Neural cell (in vitro differentiated cells): Measurements from ENCODE around the gene GARIN3.

Experiments
- CTCF ChIP-seq: fragments of 450-650 bp; IDR thresholded peaks from 2 replicates; pipeline ENCODE4 v1.5.1; 2014; ENCODE audit warnings: antibody characterized with exemption, mild to moderate bottlenecking, moderate library complexity; ENCODE audit not compliant: poor library complexity, severe bottlenecking
- EZH2 ChIP-seq: fragments of 200-600, 300-800 bp; shearing (Covaris generic), sonication (generic); IDR thresholded peaks from 2 replicates; pipeline ENCODE4 v1.6.1; 2014; ENCODE audit warnings: antibody characterized with exemption, low read length, borderline replicate concordance, mild to moderate bottlenecking; ENCODE audit not compliant: insufficient read depth, poor library complexity, severe bottlenecking
- MXI1 ChIP-seq: fragments of 450-650 bp; conservative IDR thresholded peaks from 2 replicates; pipeline ENCODE4 v1.6.1; 2014; ENCODE audit warnings: antibody characterized with exemption, mild to moderate bottlenecking; ENCODE audit not compliant: poor library complexity, severe bottlenecking
- POLR2AphosphoS5 ChIP-seq: IDR thresholded peaks from 2 replicates; pipeline ENCODE4 v1.6.1; 2012
- RAD21 ChIP-seq: fragments of 450-650 bp; conservative IDR thresholded peaks from 2 replicates; pipeline ENCODE4 v1.6.1; 2014; ENCODE audit warnings: antibody characterized with exemption, mild to moderate bottlenecking, moderate library complexity

GRCh38 chr5:157148734-157149615 lies 17.1 kb downstream of the GARIN3 start:
- TF ChIP-seq CTCF, result peak; percentile 89
- no peak for TF ChIP-seq POLR2AphosphoS5
- no peak for TF ChIP-seq MXI1
- peak; percentile 89 for TF ChIP-seq RAD21
- TF ChIP-seq EZH2, result no peak
